ENCODE data around the gene APBB2. TPM values are rescaled to one million over a fixed set of nuclear protein-coding genes. Genes with fewer than 3 reads are reported as not detected.

The APBB2 gene
- total RNA-seq, 1 donor from 2014 or later, result 23.5 TPM

- Histone ChIP-seq H3K27ac (replicated peaks) (no peak overlapping the region), H3K27me3 (ENCODE audit: low read depth) (peaks cover 69% of the 10 kb centered on the region), H3K4me1 (peaks cover 21% of the 10 kb centered on the region), H3K36me3 (no peaks in the 10 kb centered on the region), H3K4me3 (peak overlapping the region; percentile 70), H3K9me3 (replicated peaks) (no peaks in the 10 kb centered on the region)
- intact Hi-C loops (cut with micrococcal nuclease), result no loop called here
- TF ChIP-seq CTCF (IDR thresholded peaks at IDR 0.05; ENCODE audit: borderline replicate concordance), result no peak
- DNase-seq, result peak; percentile 22
Observed at GRCh38 chr4:41257257-41257901, 43.0 kb upstream of the APBB2 start.

GRCh38 chr4:41256740-41257256 lies 42.5 kb upstream of the APBB2 start, which contains the start of gene UCHL1:
Gene UCHL1 (plus strand): TSS chr4:41256928. CDS start chr4:41256977, 49 bp downstream.
- no peak within 1 kb of the TSS for H3K27ac ChIP-seq (replicated peaks)
- intact Hi-C loops (cut with micrococcal nuclease), result no loop called here
- no peaks in the 10 kb centered on the region for H3K9me3 ChIP-seq (replicated peaks)
- H3K27me3 ChIP-seq (ENCODE audit: low read depth), result peaks cover 69% of the 10 kb centered on the region
- H3K4me1 ChIP-seq, result peaks cover 21% of the 10 kb centered on the region
- DNase-seq, result peak; percentile 29
- no peak for TF ChIP-seq CTCF (IDR thresholded peaks at IDR 0.05; ENCODE audit: borderline replicate concordance)
- H3K36me3 ChIP-seq, result no peaks in the 10 kb centered on the region
- H3K4me3 ChIP-seq, result peak within 1 kb of the TSS; percentile 70

- DNase-seq, result no peak
- Histone ChIP-seq H3K27ac (replicated peaks) (no peak overlapping the region), H3K27me3 (ENCODE audit: low read depth) (peaks cover 69% of the 10 kb centered on the region), H3K4me1 (peaks cover 21% of the 10 kb centered on the region), H3K36me3 (no peaks in the 10 kb centered on the region), H3K9me3 (replicated peaks) (no peaks in the 10 kb centered on the region), H3K4me3 (peak overlapping the region; percentile 70)
- no peak for TF ChIP-seq CTCF (IDR thresholded peaks at IDR 0.05; ENCODE audit: borderline replicate concordance)
- intact Hi-C loops (cut with micrococcal nuclease), result no loop called here
Observed at GRCh38 chr4:41256131-41256739, 41.9 kb upstream of the APBB2 start.

- Histone ChIP-seq H3K9me3 (replicated peaks) (no peaks in the 10 kb centered on the region), H3K27me3 (ENCODE audit: low read depth) (peaks cover 50% of the 10 kb centered on the region), H3K4me1 (no peaks in the 10 kb centered on the region), H3K4me3 (no peak overlapping the region), H3K27ac (replicated peaks) (no peak overlapping the region), H3K36me3 (no peaks in the 10 kb centered on the region)
- no peak for DNase-seq
- intact Hi-C loops (cut with micrococcal nuclease), result no loop called here
- TF ChIP-seq CTCF (IDR thresholded peaks at IDR 0.05; ENCODE audit: borderline replicate concordance), result no peak
Observed at GRCh38 chr4:41245983-41246382, 31.6 kb upstream of the APBB2 start.

- Histone ChIP-seq H3K9me3 (replicated peaks) (no peaks in the 10 kb centered on the region), H3K4me3 (no peak overlapping the region), H3K36me3 (no peaks in the 10 kb centered on the region), H3K27me3 (ENCODE audit: low read depth) (peaks cover 21% of the 10 kb centered on the region), H3K4me1 (no peaks in the 10 kb centered on the region), H3K27ac (replicated peaks) (no peak overlapping the region)
- DNase-seq, result no peak
- intact Hi-C loops (cut with micrococcal nuclease), result no loop called here
- TF ChIP-seq CTCF (IDR thresholded peaks at IDR 0.05; ENCODE audit: borderline replicate concordance), result no peak
Observed at GRCh38 chr4:41241919-41242318, 27.6 kb upstream of the APBB2 start.

All from left ventricle myocardium inferior (tissue), 1 donor.